Hematopoietic multipotent progenitor cell treated with erythropoietin and hydrocortisone succinate and interleukin-3 and kit ligand, for 8 days (in vitro differentiated cells): Measurements from ENCODE around the gene PDXDC1.
"Not testable (repeated sequence)": the region's sequence is repeated elsewhere in the genome, so short reads cannot be mapped to it uniquely, and the experiment has no call there.

Experiments used
- DNase-seq: peaks from one replicate; pipeline ENCODE4 v3.0.0-alpha.2; 2015

Gene PDXDC1

DNA sequence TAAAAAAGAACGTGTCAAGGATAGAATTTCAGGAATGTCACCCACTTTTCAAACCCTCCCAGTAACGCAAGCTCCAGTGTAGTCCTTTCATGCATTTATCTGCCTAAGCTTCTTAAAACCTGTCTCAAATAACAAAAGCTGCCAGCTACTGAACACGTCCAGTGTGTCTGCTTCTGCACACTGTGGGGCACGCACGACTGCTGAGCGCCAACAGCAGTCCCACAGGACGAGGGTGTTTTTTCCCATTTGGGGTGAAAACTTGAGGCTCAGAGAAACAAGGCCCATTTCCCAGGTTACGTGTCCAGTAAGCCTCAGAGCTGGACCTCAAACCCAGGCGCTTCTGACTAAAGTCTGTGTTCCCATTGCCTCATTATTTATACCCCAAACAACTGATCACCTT lies 63.9 kb downstream of the PDXDC1 start:
- no peak for DNase-seq

DNA sequence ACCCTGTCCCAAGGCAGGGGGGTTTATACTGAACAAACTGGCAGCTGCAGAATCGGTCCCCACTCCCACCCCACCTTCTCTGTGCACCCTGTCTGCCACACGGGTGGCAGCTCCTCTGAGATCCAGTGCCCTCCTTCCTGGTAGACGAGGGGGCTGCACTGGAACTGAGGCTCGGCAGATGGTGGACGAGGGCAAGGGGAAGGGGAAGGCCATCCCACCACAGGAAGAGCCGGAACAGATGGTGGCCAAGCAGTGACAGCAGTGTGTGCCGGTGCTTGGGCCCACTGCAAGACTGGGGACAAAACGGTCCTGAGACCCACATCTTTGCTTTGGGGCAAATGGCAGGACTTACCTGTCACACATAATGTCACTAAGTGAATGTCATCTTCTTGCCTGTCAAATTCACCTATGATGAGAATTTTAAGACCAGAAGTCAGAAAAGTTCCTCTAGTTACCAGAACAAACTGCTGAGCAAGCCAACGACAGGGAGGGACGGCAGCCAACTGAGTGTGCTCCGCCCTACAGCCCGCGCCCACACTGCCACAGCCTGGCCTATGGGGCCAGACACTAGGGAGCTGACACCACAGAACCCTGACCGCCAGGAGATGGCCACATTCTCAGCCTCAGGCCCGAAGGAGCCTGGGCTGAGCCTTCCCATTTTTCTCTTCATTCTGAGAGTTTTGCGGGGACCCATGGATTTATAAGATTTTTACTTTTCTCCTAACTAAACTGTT lies 66.6 kb downstream of the PDXDC1 start:
- peak; percentile 83 for DNase-seq

DNA sequence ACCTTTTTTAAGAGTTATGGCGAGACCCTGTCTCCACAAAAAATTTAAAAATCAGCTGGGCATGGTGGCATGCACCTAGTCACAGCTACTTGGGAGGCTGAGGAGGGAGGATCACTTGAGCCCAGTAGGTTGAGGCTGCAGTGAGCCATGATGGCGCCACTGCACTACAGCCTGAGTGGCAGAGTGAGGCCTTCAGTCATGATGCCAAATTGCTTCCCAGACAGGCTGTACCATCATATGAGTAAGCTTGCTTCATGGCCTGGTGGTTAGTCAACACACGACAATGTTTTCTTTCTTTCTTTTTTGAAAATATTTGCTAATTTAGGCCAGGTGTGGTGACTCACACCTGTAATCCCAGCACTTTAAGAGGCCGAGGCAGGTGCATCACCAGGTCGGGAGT lies 68.5 kb downstream of the PDXDC1 start:
- no peak for DNase-seq

DNA sequence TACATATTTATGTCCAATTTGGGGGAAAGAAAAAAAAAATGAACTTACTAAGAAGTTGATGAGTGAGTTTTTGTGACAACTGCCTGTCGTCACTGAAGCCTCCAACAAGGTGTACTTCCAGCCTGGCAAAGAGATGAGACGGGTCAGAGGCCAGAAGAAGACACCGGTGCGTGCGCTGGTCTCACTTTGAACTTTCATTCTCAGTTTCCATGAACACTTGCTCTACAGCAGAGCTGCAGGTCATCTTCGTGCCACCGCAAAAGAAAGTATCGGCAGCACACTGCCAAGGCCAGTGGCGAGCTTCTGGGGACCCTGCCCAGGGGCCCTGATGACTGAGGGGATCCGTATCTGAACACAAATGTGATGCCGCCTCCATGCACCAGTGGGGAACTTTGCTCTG lies 69.5 kb downstream of the PDXDC1 start:
- no peak for DNase-seq

- not testable (repeated sequence) for DNase-seq
Observed at GRCh38 chr16:15045270-15045669, 70.4 kb downstream of the PDXDC1 start.

- DNase-seq, result no peak
Observed at GRCh38 chr16:15046692-15047376, 72.0 kb downstream of the PDXDC1 start.

- no peak for DNase-seq
Observed at GRCh38 chr16:15049581-15050180, 74.9 kb downstream of the PDXDC1 start.

- not testable (repeated sequence) for DNase-seq
Observed at GRCh38 chr16:15050440-15050839, 75.6 kb downstream of the PDXDC1 start.

- DNase-seq, result no peak
Observed at GRCh38 chr16:15051387-15051951, 76.6 kb downstream of the PDXDC1 start.

- DNase-seq, result no peak
Observed at GRCh38 chr16:15052747-15053476, 78.1 kb downstream of the PDXDC1 start.

DNA sequence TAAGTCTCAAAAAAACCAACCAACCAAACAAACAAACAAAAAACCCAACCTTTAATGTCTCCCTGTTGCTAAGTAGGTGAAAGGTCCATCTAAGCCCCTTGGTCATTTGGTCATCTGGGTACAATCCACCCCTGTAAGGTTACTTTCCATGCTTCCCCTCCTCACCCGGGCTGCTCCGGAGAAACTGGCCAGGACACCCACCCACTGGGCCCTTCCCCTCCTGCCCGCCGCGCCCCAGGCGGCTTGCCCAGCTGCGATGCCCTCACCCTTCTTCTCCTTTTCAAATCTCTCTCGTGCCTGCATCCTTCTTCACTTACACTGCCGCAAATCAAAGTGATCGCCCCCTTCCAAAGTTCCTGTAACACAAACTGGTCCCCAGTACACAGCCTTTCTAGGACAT lies 79.1 kb downstream of the PDXDC1 start:
- DNase-seq, result no peak

GRCh38 chr16:15054357-15055140 lies 79.7 kb downstream of the PDXDC1 start:
- DNase-seq, result peak; percentile 23

GRCh38 chr16:15055141-15056053 lies 80.6 kb downstream of the PDXDC1 start:
- no peak for DNase-seq

DNA sequence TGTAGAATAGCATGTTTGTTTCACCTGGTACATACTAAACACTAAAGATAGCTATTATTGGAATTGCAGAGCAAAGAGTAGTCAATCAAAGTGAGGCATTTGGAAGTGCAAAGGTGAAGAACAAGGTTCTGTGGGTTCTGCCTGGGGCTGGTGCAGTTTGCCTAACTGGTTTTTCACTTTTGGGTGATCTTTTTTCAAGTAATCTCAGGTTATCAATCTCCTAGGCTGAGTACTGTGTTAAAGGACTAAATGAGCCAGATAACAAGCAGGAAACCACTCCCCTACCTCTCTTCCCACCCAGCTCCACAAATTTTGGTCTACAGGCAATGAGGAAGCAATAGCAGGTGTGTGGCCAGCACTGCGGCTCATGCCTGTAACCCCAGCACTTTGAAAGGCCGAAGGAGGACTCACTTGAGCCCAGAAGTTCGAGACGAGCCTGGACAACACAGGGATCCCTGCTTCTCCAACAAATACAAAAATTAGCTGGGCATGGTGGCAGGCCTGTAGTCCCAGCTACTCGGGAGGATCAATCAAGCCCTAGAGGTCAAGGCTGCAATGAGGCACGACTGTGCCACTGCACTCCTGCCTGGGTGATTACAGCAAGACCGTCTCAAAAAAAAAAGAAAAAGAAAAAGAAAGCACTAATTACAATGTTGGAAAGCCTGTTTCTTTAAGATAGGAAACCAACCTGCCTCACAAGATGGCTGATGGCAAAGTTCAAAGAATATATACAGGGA lies 83.0 kb downstream of the PDXDC1 start:
- no peak for DNase-seq

- DNase-seq, result no peak
Observed at GRCh38 chr16:15059324-15059723, 84.5 kb downstream of the PDXDC1 start.

GRCh38 chr16:15062085-15062810 lies 87.4 kb downstream of the PDXDC1 start:
- DNase-seq, result peak; percentile 43

- DNase-seq, result not testable (repeated sequence)
Observed at GRCh38 chr16:15065961-15066360, 91.1 kb downstream of the PDXDC1 start.

- DNase-seq, result not testable (repeated sequence)
Observed at GRCh38 chr16:15066690-15067089, 91.9 kb downstream of the PDXDC1 start.

GRCh38 chr16:15071013-15071412 lies 96.2 kb downstream of the PDXDC1 start:
- not testable (repeated sequence) for DNase-seq
